NCI-H69 (cell line): ENCODE data around the gene SCIN.
A peak's percentile ranks its signal among the peaks of the same experiment; 100 is the strongest.
"Not testable (repeated sequence)": the region's sequence is repeated elsewhere in the genome, so short reads cannot be mapped to it uniquely, and the experiment has no call there.

ENCODE experiments used
- DNase-seq: peaks from one replicate; lab custom pipeline; 2025; lab: John Stamatoyannopoulos, UW

Gene SCIN

GRCh38 chr7:12570534-12571461 lies at the start of gene SCIN:
Gene SCIN (plus strand): TSS chr7:12570720. CDS start chr7:12570787, 67 bp downstream.
- peak; percentile 89 for DNase-seq

- peak; percentile 69 for DNase-seq
Measured at GRCh38 chr7:12524794-12525386, 45.6 kb upstream of the SCIN start.

GRCh38 chr7:12526693-12527092 lies 43.8 kb upstream of the SCIN start:
- DNase-seq, result not testable (repeated sequence)

- DNase-seq, result not testable (repeated sequence)
Measured at GRCh38 chr7:12527670-12528069, 42.9 kb upstream of the SCIN start.

GRCh38 chr7:12529971-12530710 lies 40.4 kb upstream of the SCIN start:
- no peak for DNase-seq

GRCh38 chr7:12531784-12532183 lies 38.7 kb upstream of the SCIN start:
- DNase-seq, result no peak

- DNase-seq, result no peak
Measured at GRCh38 chr7:12534046-12534445, 36.5 kb upstream of the SCIN start.

GRCh38 chr7:12539681-12540080 lies 30.8 kb upstream of the SCIN start:
- no peak for DNase-seq

- no peak for DNase-seq
Measured at GRCh38 chr7:12540850-12541249, 29.7 kb upstream of the SCIN start.

GRCh38 chr7:12543586-12543985 lies 26.9 kb upstream of the SCIN start:
- no peak for DNase-seq

- no peak for DNase-seq
Measured at GRCh38 chr7:12549106-12549505, 21.4 kb upstream of the SCIN start.

GRCh38 chr7:12550956-12551355 lies 19.6 kb upstream of the SCIN start:
- DNase-seq, result no peak

- DNase-seq, result no peak
Measured at GRCh38 chr7:12552876-12553275, 17.6 kb upstream of the SCIN start.

- DNase-seq, result no peak
Measured at GRCh38 chr7:12553416-12553815, 17.1 kb upstream of the SCIN start.

GRCh38 chr7:12554351-12554750 lies 16.2 kb upstream of the SCIN start:
- DNase-seq, result no peak

GRCh38 chr7:12554872-12555271 lies 15.6 kb upstream of the SCIN start:
- no peak for DNase-seq

GRCh38 chr7:12555695-12556094 lies 14.8 kb upstream of the SCIN start:
- not testable (repeated sequence) for DNase-seq

- DNase-seq, result not testable (repeated sequence)
Measured at GRCh38 chr7:12556139-12556792, 14.3 kb upstream of the SCIN start.

- peak; percentile 37 for DNase-seq
Measured at GRCh38 chr7:12557282-12557681, 13.2 kb upstream of the SCIN start.

GRCh38 chr7:12564996-12565764 lies 5.3 kb upstream of the SCIN start:
- DNase-seq, result no peak

GRCh38 chr7:12565873-12566272 lies 4.6 kb upstream of the SCIN start:
- DNase-seq, result no peak
